ENCODE data around the gene CCKAR. TPM values are rescaled to one million over a fixed set of nuclear protein-coding genes. Genes with fewer than 3 reads are reported as not detected.
"Not testable (repeated sequence)": the region's sequence is repeated elsewhere in the genome, so short reads cannot be mapped to it uniquely, and the experiment has no call there.

Gene CCKAR
- total RNA-seq, 4 donors from 2014 or later, result not detected

DNA sequence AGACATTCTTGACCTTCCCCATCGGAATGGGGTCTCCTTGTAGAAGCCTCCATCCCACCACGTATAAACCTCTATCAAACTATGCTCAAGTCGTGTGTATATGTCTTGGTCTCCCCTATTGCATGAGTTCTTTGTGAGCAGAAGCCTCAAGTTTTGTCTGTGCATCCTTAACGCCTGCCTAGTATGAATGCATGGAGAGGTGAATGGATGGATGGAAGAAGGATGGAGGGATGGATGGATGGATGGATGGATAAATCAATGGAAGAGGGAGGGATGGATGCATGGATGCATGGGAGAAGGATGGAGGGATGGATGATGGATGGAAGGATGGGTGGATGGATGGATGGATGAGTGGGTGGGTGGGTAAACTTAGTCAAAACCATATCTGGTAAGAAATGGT is 17.0 kb upstream of the CCKAR start:
- in situ Hi-C loops (cut with MboI; ENCODE audit: low sequenced_read_pairs in 4 of 4) (no loop called here), intact Hi-C loops (cut with DNase I; ENCODE audit: low total_unique reads) (no loop called here)
- H3K27me3 ChIP-seq, result no peaks in the 10 kb centered on the region
- TF ChIP-seq POLR2A (IDR thresholded peaks at IDR 0.05), result no peak
- no peak for ATAC-seq
- H3K9me3 ChIP-seq, result no peaks in the 10 kb centered on the region
- H3K36me3 ChIP-seq, result no peaks in the 10 kb centered on the region
- H3K27ac ChIP-seq, result no peak overlapping the region
- DNase-seq, result no peak
- H3K4me1 ChIP-seq, result no peaks in the 10 kb centered on the region
- no peak overlapping the region for H3K4me3 ChIP-seq

DNA sequence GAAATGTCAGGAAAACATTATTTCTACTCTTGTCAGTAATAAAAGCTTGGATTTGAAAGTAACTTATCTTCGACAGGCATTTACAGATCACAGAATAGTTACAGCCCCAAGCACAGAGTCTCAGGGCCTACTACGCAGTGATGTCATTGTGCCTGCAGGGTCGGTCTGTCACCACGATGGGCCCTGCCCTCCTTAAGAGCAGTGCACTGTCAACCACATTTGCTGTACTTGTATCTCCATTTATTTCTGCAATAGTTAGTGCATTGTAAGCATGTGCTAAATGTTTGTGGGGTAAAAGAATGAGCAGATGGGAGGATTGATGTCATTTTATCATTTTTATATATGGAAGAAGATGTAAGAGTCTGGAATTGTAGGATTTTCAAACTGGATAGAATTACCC is 13.6 kb upstream of the CCKAR start:
- H3K4me1 ChIP-seq, result no peaks in the 10 kb centered on the region
- intact Hi-C loops (cut with DNase I; ENCODE audit: low total_unique reads), result no loop called here
- DNase-seq, result no peak
- H3K36me3 ChIP-seq, result no peaks in the 10 kb centered on the region
- no peak for ATAC-seq
- TF ChIP-seq, protein P1, sequence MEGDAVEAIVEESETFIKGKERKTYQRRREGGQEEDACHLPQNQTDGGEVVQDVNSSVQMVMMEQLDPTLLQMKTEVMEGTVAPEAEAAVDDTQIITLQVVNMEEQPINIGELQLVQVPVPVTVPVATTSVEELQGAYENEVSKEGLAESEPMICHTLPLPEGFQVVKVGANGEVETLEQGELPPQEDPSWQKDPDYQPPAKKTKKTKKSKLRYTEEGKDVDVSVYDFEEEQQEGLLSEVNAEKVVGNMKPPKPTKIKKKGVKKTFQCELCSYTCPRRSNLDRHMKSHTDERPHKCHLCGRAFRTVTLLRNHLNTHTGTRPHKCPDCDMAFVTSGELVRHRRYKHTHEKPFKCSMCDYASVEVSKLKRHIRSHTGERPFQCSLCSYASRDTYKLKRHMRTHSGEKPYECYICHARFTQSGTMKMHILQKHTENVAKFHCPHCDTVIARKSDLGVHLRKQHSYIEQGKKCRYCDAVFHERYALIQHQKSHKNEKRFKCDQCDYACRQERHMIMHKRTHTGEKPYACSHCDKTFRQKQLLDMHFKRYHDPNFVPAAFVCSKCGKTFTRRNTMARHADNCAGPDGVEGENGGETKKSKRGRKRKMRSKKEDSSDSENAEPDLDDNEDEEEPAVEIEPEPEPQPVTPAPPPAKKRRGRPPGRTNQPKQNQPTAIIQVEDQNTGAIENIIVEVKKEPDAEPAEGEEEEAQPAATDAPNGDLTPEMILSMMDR (IDR thresholded peaks at IDR 0.05 in 4 of 5, conservative IDR thresholded peaks at IDR 0.05 in 1 of 5), result no peak
- no peak for TF ChIP-seq POLR2A (IDR thresholded peaks at IDR 0.05)
- H3K27ac ChIP-seq, result no peak overlapping the region
- H3K27me3 ChIP-seq, result no peaks in the 10 kb centered on the region
- in situ Hi-C loops (cut with MboI; ENCODE audit: low sequenced_read_pairs in 4 of 4), result no loop called here
- peak overlapping the region in 1 of 4 donors; percentile 21 for H3K4me3 ChIP-seq
- no peaks in the 10 kb centered on the region for H3K9me3 ChIP-seq

DNA sequence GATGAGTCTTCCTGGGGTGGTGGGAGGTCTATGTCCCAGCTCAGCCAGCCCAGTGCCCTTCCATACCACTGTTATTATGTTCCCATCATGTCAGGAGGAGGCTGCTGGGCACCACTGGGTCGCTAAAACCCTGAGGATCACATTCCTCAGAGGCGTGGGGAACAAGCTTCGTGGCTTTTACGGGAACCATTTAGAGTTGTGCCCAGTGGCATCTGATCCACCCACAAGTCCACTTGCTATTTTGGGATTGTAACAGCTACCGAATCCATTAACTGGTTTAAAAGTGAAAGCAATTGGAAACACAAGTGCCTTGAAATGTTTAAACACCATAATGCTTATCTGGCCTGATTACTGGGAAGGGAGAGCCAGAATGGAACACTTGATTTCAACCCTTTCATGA is 13.1 kb upstream of the CCKAR start:
- intact Hi-C loops (cut with DNase I; ENCODE audit: low total_unique reads), result no loop called here
- TF ChIP-seq POLR2A (IDR thresholded peaks at IDR 0.05), result no peak
- TF ChIP-seq, protein P1 (IDR thresholded peaks at IDR 0.05 in 4 of 5, conservative IDR thresholded peaks at IDR 0.05 in 1 of 5), result no peak
- H3K9me3 ChIP-seq, result no peaks in the 10 kb centered on the region
- H3K27ac ChIP-seq, result no peak overlapping the region
- no peaks in the 10 kb centered on the region for H3K27me3 ChIP-seq
- no peaks in the 10 kb centered on the region for H3K4me1 ChIP-seq
- no peak for DNase-seq
- in situ Hi-C loops (cut with MboI; ENCODE audit: low sequenced_read_pairs in 4 of 4), result no loop called here
- ATAC-seq, result no peak
- H3K36me3 ChIP-seq, result no peaks in the 10 kb centered on the region
- peak overlapping the region in 1 of 4 donors; percentile 21 for H3K4me3 ChIP-seq

DNA sequence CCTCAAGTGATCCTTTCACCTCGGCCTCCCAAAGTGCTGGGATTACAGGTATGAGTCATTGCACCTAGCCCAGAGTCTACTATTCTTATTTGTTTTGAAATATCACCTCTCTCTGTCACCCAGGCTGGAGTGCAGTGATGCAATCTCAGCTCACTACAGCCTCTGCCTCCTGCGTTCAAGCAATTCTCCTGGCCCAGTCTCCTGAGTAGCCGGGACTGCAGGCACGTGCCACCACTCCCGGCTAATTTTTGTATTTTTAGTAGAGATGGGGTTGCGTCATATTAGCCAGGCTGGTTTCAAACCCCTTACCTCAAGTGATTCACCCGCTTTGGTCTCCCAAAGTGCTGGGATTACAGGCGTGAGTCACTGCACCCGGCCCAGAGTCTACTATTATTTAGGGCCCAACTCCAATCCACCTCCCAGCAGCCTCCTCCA is 10.3 kb upstream of the CCKAR start:
- in situ Hi-C loops (cut with MboI; ENCODE audit: low sequenced_read_pairs in 4 of 4); intact Hi-C loops (cut with DNase I; ENCODE audit: low total_unique reads); H3K4me3 ChIP-seq; H3K36me3 ChIP-seq; H3K27ac ChIP-seq; H3K27me3 ChIP-seq; H3K9me3 ChIP-seq; H3K4me1 ChIP-seq; DNase-seq; ATAC-seq: not testable (repeated sequence)

DNA sequence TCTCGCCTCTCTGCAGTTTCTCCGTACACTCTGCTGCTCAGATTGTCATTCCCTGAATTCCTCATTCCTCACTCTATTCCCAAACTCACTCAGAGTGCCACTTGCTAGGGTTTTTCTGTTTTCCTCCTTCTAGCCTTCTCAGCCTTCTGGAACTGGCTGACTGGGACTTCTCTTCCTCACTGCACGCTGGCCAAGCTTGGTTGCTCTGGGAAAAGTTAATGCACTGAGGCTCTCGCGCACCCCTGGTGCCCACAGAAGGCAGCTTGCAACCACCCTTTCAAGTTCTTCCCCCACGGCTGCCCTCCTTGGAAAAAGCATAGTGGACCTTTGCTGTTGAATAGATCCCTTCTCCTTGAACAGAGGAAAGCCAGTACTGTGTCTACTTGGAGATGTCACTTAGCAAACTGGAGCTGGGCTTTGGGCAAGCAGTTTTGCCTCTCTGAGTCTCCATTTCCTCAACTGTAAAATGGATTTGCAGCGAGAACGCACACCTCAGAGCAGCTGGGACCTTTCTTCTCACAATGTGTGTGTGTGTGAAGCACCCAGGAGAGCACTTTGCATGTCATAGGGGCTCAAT is 6.0 kb upstream of the CCKAR start:
- no peak for ATAC-seq

More for the DNA sequence above, 6.0 kb upstream of the CCKAR start:
- Histone ChIP-seq H3K27me3 (no peaks in the 10 kb centered on the region), H3K4me1 (no peaks in the 10 kb centered on the region), H3K4me3 (no peak overlapping the region), H3K27ac (no peak overlapping the region), H3K36me3 (no peaks in the 10 kb centered on the region), H3K9me3 (no peaks in the 10 kb centered on the region)
- intact Hi-C loops (cut with DNase I; ENCODE audit: low total_unique reads), result no loop called here
- no peak for DNase-seq
- in situ Hi-C loops (cut with MboI; ENCODE audit: low sequenced_read_pairs in 4 of 4), result no loop called here
- TF ChIP-seq POLR2A (IDR thresholded peaks at IDR 0.05), result no peak
- TF ChIP-seq, protein P1 (IDR thresholded peaks at IDR 0.05 in 4 of 5, conservative IDR thresholded peaks at IDR 0.05 in 1 of 5), result no peak
